ENCODE measurements around the gene CADPS2.

DNA sequence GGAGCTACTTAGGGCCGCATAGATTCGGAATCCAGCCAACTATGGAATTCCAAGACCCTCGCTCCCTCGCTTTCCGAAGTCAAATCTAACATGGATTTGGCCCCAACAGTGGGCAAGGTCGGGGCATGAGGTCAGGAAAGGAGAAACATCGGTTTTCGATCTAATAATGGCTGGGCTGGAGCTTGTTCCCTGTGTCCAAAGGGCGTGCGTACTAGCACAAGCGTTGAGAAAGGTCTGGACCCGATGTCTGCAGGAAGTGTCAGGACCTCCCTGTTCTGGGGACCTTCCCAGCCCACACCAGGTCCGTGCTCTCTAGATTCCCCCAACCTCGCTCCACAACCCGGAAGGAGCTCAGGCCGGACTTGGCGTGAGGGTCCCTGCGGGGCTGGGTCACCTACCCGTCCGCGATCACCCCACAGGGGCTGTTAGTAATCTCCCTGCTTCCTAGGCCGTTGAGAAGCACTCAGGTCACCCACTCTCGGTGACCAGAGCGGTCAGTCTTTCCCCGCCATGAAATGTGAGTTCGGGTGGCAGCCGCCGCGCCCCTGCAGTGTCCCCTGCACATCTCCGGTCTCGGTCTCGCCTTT is 586.5 kb downstream of the CADPS2 start:
- TF ChIP-seq, protein P1, sequence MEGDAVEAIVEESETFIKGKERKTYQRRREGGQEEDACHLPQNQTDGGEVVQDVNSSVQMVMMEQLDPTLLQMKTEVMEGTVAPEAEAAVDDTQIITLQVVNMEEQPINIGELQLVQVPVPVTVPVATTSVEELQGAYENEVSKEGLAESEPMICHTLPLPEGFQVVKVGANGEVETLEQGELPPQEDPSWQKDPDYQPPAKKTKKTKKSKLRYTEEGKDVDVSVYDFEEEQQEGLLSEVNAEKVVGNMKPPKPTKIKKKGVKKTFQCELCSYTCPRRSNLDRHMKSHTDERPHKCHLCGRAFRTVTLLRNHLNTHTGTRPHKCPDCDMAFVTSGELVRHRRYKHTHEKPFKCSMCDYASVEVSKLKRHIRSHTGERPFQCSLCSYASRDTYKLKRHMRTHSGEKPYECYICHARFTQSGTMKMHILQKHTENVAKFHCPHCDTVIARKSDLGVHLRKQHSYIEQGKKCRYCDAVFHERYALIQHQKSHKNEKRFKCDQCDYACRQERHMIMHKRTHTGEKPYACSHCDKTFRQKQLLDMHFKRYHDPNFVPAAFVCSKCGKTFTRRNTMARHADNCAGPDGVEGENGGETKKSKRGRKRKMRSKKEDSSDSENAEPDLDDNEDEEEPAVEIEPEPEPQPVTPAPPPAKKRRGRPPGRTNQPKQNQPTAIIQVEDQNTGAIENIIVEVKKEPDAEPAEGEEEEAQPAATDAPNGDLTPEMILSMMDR (conservative IDR thresholded peaks at IDR 0.05; ENCODE audit: low read length), result no peak
- TF ChIP-seq EZH2phosphoT487 (IDR thresholded peaks at IDR 0.05; ENCODE audit: borderline replicate concordance, low read depth, low read length), result no peak
